GM12878 (cell line): ENCODE data around the gene R3HDM2. TPM values are rescaled to one million over a fixed set of nuclear protein-coding genes. Genes with fewer than 3 reads are reported as not detected.

ENCODE experiments used
- ATAC-seq: fragments of 200-7000 bp; cut with Tn5 transposase; 3 replicates; pipeline ENCODE4 v1.9.1; 2020; ENCODE audit warnings: mild to moderate bottlenecking, moderate library complexity
- BruUV-seq: library from RNA; stranded (reverse); fragments of 400-500 nt; replicated peaks from 2 replicates; lab custom pipeline; 2021; lab: Mats Ljungman, UMichigan
- CTCF ChIA-PET: fragments of 300-600 bp; sonication (Branson Sonifier 250); formaldehyde crosslinking; extraction: SDS; loops from one replicate; lab custom pipeline; 2021; ENCODE audit warnings: inconsistent platforms; lab: Yijun Ruan, JAX
- POLR2A ChIA-PET: fragments of 350-600 bp; formaldehyde crosslinking; extraction: SDS; loops from one replicate; lab custom pipeline; 2021; ENCODE audit warnings: inconsistent platforms; lab: Charles Lee
- RAD21 ChIA-PET: fragments of 300-600 bp; sonication (Branson Sonifier 250); formaldehyde crosslinking; loops from one replicate; lab custom pipeline; 2023; ENCODE audit warnings: antibody characterized with exemption; ENCODE audit not compliant: unreplicated experiment; lab: Charles Lee
- SMC1A ChIA-PET: fragments of 300-600 bp; sonication (Branson Sonifier 250); formaldehyde crosslinking; loops from one replicate; lab custom pipeline; 2023; ENCODE audit not compliant: unreplicated experiment, uncharacterized antibody; lab: Charles Lee
- DNase-seq: peaks from one replicate; pipeline ENCODE4 v3.0.0-alpha.2; 2011; ENCODE audit warnings: low read depth, low spot score
- FAIRE-seq: peaks from 3 replicates; lab custom pipeline; 2011; peaks lifted over from hg19 to GRCh38; lab: Jason Lieb, UNC
- H2AFZ ChIP-seq: 2 replicates; pipeline ENCODE4 v1.6.0; 2011; ENCODE audit warnings: low read depth, low read length, control low read depth; ENCODE audit not compliant: control insufficient read depth
- H3K27ac ChIP-seq: 2 replicates; pipeline ENCODE4 v1.5.1; 2011; ENCODE audit warnings: control low read depth; ENCODE audit not compliant: control insufficient read depth, insufficient read depth
- H3K27me3 ChIP-seq, 2 experiments: replicated peaks in 1 of 2; 2 replicates each; pipeline versions ENCODE4 v1.6.0 to v1.6.1; 2011; ENCODE audit warnings: low read length in 1 of 2; ENCODE audit not compliant: control insufficient read depth in 2 of 2, insufficient read depth in 2 of 2
- H3K36me3 ChIP-seq, 2 experiments: 2 replicates each; pipeline ENCODE4 v1.5.1; 2011; ENCODE audit warnings: low read length in 1 of 2; ENCODE audit not compliant: control insufficient read depth in 2 of 2, insufficient read depth in 2 of 2
- H3K4me1 ChIP-seq: 2 replicates; pipeline ENCODE4 v1.6.1; 2011; ENCODE audit warnings: mild to moderate bottlenecking, low read length, moderate library complexity, mixed read lengths; ENCODE audit not compliant: control insufficient read depth, insufficient read depth
- H3K4me2 ChIP-seq: 2 replicates; pipeline ENCODE4 v1.6.0; 2011; ENCODE audit warnings: control low read depth; ENCODE audit not compliant: control insufficient read depth, insufficient read depth
- H3K4me3 ChIP-seq: fragments of 200-600 bp; sonication (generic); 2 replicates; pipeline ENCODE4 v1.5.1; 2016
- H3K79me2 ChIP-seq: 2 replicates; pipeline ENCODE4 v1.6.0; 2011; ENCODE audit warnings: low read length; ENCODE audit not compliant: control insufficient read depth, insufficient read depth
- H3K9ac ChIP-seq: 2 replicates; pipeline ENCODE4 v1.8.0; 2011; ENCODE audit warnings: low read length, control low read depth, mixed read lengths; ENCODE audit not compliant: control insufficient read depth, insufficient read depth
- H3K9me3 ChIP-seq: replicated peaks from 3 replicates; pipeline ENCODE4 v1.5.1; 2011; ENCODE audit warnings: mild to moderate bottlenecking, low read length; ENCODE audit not compliant: control insufficient read depth, insufficient read depth
- H4K20me1 ChIP-seq: 2 replicates; pipeline ENCODE4 v1.6.0; 2011; ENCODE audit not compliant: control insufficient read depth, insufficient read depth
- ATF2 ChIP-seq: IDR thresholded peaks from 2 replicates; pipeline ENCODE4 v1.6.1; 2012; ENCODE audit warnings: low read length, inconsistent platforms
- CBFB ChIP-seq: IDR thresholded peaks from 2 replicates; pipeline ENCODE4 v1.6.1; 2016; ENCODE audit warnings: antibody characterized with exemption, low read depth
- LARP7 ChIP-seq: fragments of 450-650 bp; IDR thresholded peaks from 2 replicates; pipeline ENCODE4 v1.6.1; 2017; ENCODE audit warnings: mild to moderate bottlenecking
- POLR2A ChIP-seq: IDR thresholded peaks from 2 replicates; pipeline ENCODE4 v1.6.1; 2011; ENCODE audit warnings: low read depth, mild to moderate bottlenecking, low read length
- RAD51 ChIP-seq: fragments of 450-650 bp; IDR thresholded peaks from 2 replicates; pipeline ENCODE4 v1.6.1; 2016; ENCODE audit warnings: moderate library complexity, mild to moderate bottlenecking, inconsistent platforms
- SKIL ChIP-seq: fragments of 450-650 bp; IDR thresholded peaks from 2 replicates; pipeline ENCODE4 v1.6.1; 2017; ENCODE audit warnings: mild to moderate bottlenecking, low read depth, inconsistent platforms; ENCODE audit not compliant: poor library complexity, severe bottlenecking
- SREBF1 ChIP-seq: IDR thresholded peaks from 2 replicates; pipeline ENCODE4 v1.6.1; 2012; ENCODE audit warnings: mild to moderate bottlenecking, low read length
- WGBS: methylation state at CpG from one replicate; pipeline ENCODE4 v1.1.6; 2016; ENCODE audit warnings: low lambda C conversion rate; ENCODE audit not compliant: insufficient replicate concordance, insufficient coverage; ENCODE audit errors: missing lambda C conversion rate; 5-methylcytosine and 5-hydroxymethylcytosine counted together
- in situ Hi-C: fragments of 300-500 bp; cut with MboI; formaldehyde crosslinking; loops from 9 replicates; pipeline ENCODE4 v1.14.3; 2018; ENCODE audit warnings: mixed read lengths
- intact Hi-C: fragments of 100-400 bp; cut with micrococcal nuclease; formaldehyde crosslinking; loops from one replicate; pipeline ENCODE4 v1.14.2; 2022; ENCODE audit not compliant: unreplicated experiment
- polyA plus RNA-seq, 11 experiments: library from polyadenylated mRNA; depleted of rRNA in 4 of 11; unstranded in 6 of 11; stranded (reverse) in 5 of 11; fragments of >200 nt; fragmentation: Nextera tagmentation in 4 of 11; fragmentation: Illumina TruSeq in 1 of 11; extraction: Ambion mirVana in 4 of 11; extraction: Trizol in 1 of 11; gene quantifications; 1 replicate in 1 of 11; 2 replicates in 10 of 11; pipeline versions ENCODE4 v1.2.1 to v1.2.3, GENCODE V29; 2011 to 2016; ENCODE audit warnings: inconsistent platforms in 2 of 11, missing spikeins in 2 of 11, low read depth in 1 of 11
- total RNA-seq, 4 experiments: library from RNA; depleted of rRNA in 3 of 4; stranded (reverse); fragments of >200 nt in 3 of 4; fragmentation: Illumina TruSeq in 1 of 4; extraction: Trizol in 1 of 4; gene quantifications; 2 replicates each; pipeline versions ENCODE4 v1.2.1 to v1.2.3, GENCODE V29; 2013 to 2021

The R3HDM2 gene
- total and polyA plus RNA-seq, 10 of the 15 experiments (the other 5 are each of a cell fraction or from before 2014, with no cell fraction given): 4.6 to 26.1 (median 11.2) TPM

- Histone ChIP-seq H3K27me3 (peaks cover 0 to 3% of the 10 kb centered on the region in 2 experiments; a peak in 1 of 4 replicates), H4K20me1 (no peaks in the 10 kb centered on the region), H3K4me3 (no peak overlapping the region), H3K79me2 (peaks cover 15% of the 10 kb centered on the region), H3K36me3 (peaks cover 23 to 28% of the 10 kb centered on the region in 2 experiments), H3K4me1 (peaks cover 34% of the 10 kb centered on the region), H3K9ac (no peak overlapping the region), H2AFZ (no peak overlapping the region), H3K4me2 (no peak overlapping the region), H3K27ac (no peak overlapping the region), H3K9me3 (no peaks in the 10 kb centered on the region)
- intact Hi-C loops: no loop called here
- no peak for FAIRE-seq
- 88% methylated on average over 23 of the region's 26 CpGs for WGBS
- ATAC-seq: no peak
- TF ChIP-seq RAD51: no peak
- TF ChIP-seq SKIL: no peak
- no peak for TF ChIP-seq CBFB
- peak; percentile 72; the same call in 1 of the 2 replicates for TF ChIP-seq POLR2A
- in situ Hi-C loops: no loop called here
- ChIA-PET POLR2A (interaction anchor here (0.9 kb wide), 1 partner anchor 8 kb away, joined by 3 read pairs; no protein-coding TSS in a partner anchor), CTCF (no interaction called here), RAD21 (no interaction called here), SMC1A (no interaction called here)
- no TSS peak for BruUV-seq
- DNase-seq: no peak
These were observed 195.7 kb downstream of the R3HDM2 start for GRCh38 chr12:57235017-57235727.

- ATAC-seq (no peak), DNase-seq (no peak), FAIRE-seq (no peak)
- Histone ChIP-seq H3K4me3 (no peak overlapping the region), H4K20me1 (no peaks in the 10 kb centered on the region), H3K9ac (no peak overlapping the region), H3K4me2 (no peak overlapping the region), H3K9me3 (no peaks in the 10 kb centered on the region), H3K27ac (no peak overlapping the region), H3K27me3 (peaks cover 0 to 3% of the 10 kb centered on the region in 2 experiments; a peak in 1 of 4 replicates), H3K4me1 (peaks cover 31% of the 10 kb centered on the region), H3K79me2 (peaks cover 21% of the 10 kb centered on the region), H3K36me3 (peaks cover 23 to 28% of the 10 kb centered on the region in 2 experiments), H2AFZ (no peak overlapping the region)
- ChIA-PET POLR2A (no interaction called here), RAD21 (no interaction called here), SMC1A (no interaction called here), CTCF (no interaction called here)
- in situ Hi-C loops (no loop called here), intact Hi-C loops (no loop called here)
- WGBS: 52% methylated on average over 10 of the region's 10 CpGs
- BruUV-seq: no TSS peak
- TF ChIP-seq LARP7 (no peak), SREBF1 (no peak), ATF2 (no peak)
These were observed 196.2 kb downstream of the R3HDM2 start for GRCh38 chr12:57234571-57235016.
